Lung (tissue), 12 donors: ENCODE results near the gene ZNF212. TPM values are rescaled to one million over a fixed set of nuclear protein-coding genes. Genes with fewer than 3 reads are reported as not detected.

Experiments
- ATAC-seq: fragments of 200-7000 bp; cut with Tn5 transposase; one replicate; pipeline ENCODE4 v1.9.1; 2020; ENCODE audit warnings: moderate number of reproducible peaks; ENCODE audit not compliant: insufficient read depth, low FRiP score
- DNase-seq, 3 donors: peaks; one replicate each; pipeline ENCODE4 v3.0.0-alpha.2; 2013 to 2017
- H3K27ac ChIP-seq, 2 donors: one replicate each; pipeline ENCODE4 v1.5.1; 2013; ENCODE audit warnings: mild to moderate bottlenecking in 2 of 2, moderate library complexity in 2 of 2, control low read depth in 1 of 2, inconsistent platforms in 1 of 2, low read depth in 1 of 2, low read length in 1 of 2
- H3K27me3 ChIP-seq, 3 donors: one replicate each; pipeline ENCODE4 v1.5.1; 2013; ENCODE audit warnings: low read length in 2 of 3; ENCODE audit not compliant: control insufficient read depth in 3 of 3, insufficient read depth in 3 of 3
- H3K36me3 ChIP-seq, 4 donors: one replicate each; pipeline ENCODE4 v1.5.1; 2013; ENCODE audit warnings: low read length in 4 of 4, mild to moderate bottlenecking in 1 of 4, moderate library complexity in 1 of 4; ENCODE audit not compliant: control insufficient read depth in 4 of 4, insufficient read depth in 4 of 4
- H3K4me1 ChIP-seq, 5 donors: one replicate each; pipeline ENCODE4 v1.5.1; 2013; ENCODE audit warnings: low read length in 5 of 5, mild to moderate bottlenecking in 2 of 5, moderate library complexity in 1 of 5; ENCODE audit not compliant: control insufficient read depth in 5 of 5, insufficient read depth in 5 of 5
- H3K4me3 ChIP-seq: one replicate; pipeline ENCODE4 v1.5.1; 2013; ENCODE audit warnings: mild to moderate bottlenecking, control low read depth, moderate library complexity
- H3K9ac ChIP-seq, 2 donors: one replicate each; pipeline ENCODE4 v1.5.1; 2013; ENCODE audit warnings: low read length in 2 of 2, control low read depth in 1 of 2; ENCODE audit not compliant: insufficient read depth in 1 of 2
- H3K9me3 ChIP-seq, 4 donors: one replicate each; pipeline ENCODE4 v1.5.1; 2013; ENCODE audit warnings: low read length in 3 of 4, mild to moderate bottlenecking in 1 of 4, moderate library complexity in 1 of 4; ENCODE audit not compliant: control insufficient read depth in 4 of 4, insufficient read depth in 3 of 4
- WGBS, 2 donors: extraction: QIAGEN DNeasy Blood & Tissue Kit; methylation state at CpG; one replicate each; pipeline ENCODE4 v1.1.7; 2013; 5-methylcytosine and 5-hydroxymethylcytosine counted together
- polyA plus RNA-seq, 2 donors: library from polyadenylated mRNA; stranded (reverse); fragments of 200-250 nt; gene quantifications; one replicate each; pipeline ENCODE4 v1.2.1, GENCODE V29; 2013
- total RNA-seq, 2 donors: library from RNA; depleted of rRNA in 1 of 2; stranded (reverse); fragments of >200 nt in 1 of 2; gene quantifications; one replicate each; pipeline ENCODE4 v1.2.1, GENCODE V29; 2014 to 2021
- TF ChIP-seq, protein P1 (sequence below): IDR thresholded peaks from 2 replicates; pipeline ENCODE4 v1.5.1; 2012; ENCODE audit warnings: mild to moderate bottlenecking; ENCODE audit errors: control extremely low read depth, extremely low read depth
- donor health status: control.
- donor health status: control.
- donor health status: Bipolar disorder and iron deficiency.
- donor health status: healthy.
- donor health status: DM: yes; HTN: yes; CAD: no.

Gene ZNF212
- total and polyA plus RNA-seq, 4 donors, result 5.7 to 10.2 (median 8.5) TPM

DNA sequence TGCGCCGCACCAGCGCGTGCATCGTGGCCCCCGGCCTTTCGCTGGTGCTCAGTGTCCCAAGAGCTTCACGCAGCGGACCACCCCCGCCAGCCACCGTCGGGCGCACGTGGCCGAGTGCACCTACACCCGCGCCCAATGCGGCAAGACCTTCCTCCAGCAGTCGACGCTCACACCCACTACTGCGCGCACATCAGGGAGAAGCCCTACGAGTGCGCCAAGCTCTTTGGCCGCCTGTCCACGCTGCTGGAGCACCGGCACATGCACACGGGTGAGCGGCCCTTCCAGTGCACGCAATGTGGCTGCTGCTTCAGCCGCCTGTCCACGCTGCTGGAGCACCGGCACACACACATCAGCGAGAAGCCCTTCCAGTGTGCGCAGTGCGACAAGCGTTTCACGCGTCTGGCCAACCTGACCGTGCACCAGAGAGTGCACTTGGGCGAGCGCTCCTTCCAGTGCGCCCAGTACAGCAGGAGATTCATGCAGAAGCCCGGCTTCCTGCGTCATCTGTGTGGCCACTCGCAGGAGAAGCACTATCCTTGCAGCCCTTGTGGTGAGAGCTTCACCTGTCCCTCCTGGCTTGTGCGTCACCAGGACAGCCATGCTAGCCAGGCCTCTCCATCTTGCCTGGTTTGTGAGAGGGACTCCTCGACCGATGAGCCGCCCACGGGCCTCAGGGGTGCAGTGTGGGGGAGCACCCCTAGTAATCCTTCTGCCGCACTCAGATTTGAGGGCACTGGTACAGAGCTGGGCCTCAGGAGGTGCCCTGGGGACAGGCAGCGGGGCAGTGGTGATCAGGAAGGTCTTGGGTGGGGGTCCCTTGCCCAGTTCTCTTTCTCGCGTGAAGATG, 55.4 kb downstream of the ZNF212 start:
- Histone ChIP-seq H3K9ac (no peak overlapping the region), H3K9me3 (peaks cover 0 to 3% (median 0%) of the 10 kb centered on the region in 4 donors), H3K36me3 (peaks cover 0 to 11% (median 4%) of the 10 kb centered on the region in 4 donors), H3K27me3 (no peaks in the 10 kb centered on the region), H3K27ac (no peak overlapping the region), H3K4me3 (no peak overlapping the region), H3K4me1 (no peaks in the 10 kb centered on the region)
- TF ChIP-seq, protein P1, sequence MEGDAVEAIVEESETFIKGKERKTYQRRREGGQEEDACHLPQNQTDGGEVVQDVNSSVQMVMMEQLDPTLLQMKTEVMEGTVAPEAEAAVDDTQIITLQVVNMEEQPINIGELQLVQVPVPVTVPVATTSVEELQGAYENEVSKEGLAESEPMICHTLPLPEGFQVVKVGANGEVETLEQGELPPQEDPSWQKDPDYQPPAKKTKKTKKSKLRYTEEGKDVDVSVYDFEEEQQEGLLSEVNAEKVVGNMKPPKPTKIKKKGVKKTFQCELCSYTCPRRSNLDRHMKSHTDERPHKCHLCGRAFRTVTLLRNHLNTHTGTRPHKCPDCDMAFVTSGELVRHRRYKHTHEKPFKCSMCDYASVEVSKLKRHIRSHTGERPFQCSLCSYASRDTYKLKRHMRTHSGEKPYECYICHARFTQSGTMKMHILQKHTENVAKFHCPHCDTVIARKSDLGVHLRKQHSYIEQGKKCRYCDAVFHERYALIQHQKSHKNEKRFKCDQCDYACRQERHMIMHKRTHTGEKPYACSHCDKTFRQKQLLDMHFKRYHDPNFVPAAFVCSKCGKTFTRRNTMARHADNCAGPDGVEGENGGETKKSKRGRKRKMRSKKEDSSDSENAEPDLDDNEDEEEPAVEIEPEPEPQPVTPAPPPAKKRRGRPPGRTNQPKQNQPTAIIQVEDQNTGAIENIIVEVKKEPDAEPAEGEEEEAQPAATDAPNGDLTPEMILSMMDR, result no peak
- WGBS, 2 donors, result 97 to 98% methylated on average over 55 of the region's 55 CpGs
- ATAC-seq, result no peak
- no peak for DNase-seq

GRCh38 chr7:149295481-149295850, 56.0 kb downstream of the ZNF212 start:
- TF ChIP-seq, protein P1, result no peak
- no peaks in the 10 kb centered on the region for H3K4me1 ChIP-seq
- H3K27ac ChIP-seq, result no peak overlapping the region
- H3K36me3 ChIP-seq, result peaks cover 0 to 11% (median 4%) of the 10 kb centered on the region in 4 donors
- ATAC-seq, result no peak
- no peak for DNase-seq
- H3K9me3 ChIP-seq, result peaks cover 0 to 3% (median 0%) of the 10 kb centered on the region in 4 donors
- no peak overlapping the region for H3K9ac ChIP-seq
- H3K27me3 ChIP-seq, result no peaks in the 10 kb centered on the region
- H3K4me3 ChIP-seq, result no peak overlapping the region
- 95 to 96% methylated on average over 6 of the region's 6 CpGs for WGBS, 2 donors

DNA sequence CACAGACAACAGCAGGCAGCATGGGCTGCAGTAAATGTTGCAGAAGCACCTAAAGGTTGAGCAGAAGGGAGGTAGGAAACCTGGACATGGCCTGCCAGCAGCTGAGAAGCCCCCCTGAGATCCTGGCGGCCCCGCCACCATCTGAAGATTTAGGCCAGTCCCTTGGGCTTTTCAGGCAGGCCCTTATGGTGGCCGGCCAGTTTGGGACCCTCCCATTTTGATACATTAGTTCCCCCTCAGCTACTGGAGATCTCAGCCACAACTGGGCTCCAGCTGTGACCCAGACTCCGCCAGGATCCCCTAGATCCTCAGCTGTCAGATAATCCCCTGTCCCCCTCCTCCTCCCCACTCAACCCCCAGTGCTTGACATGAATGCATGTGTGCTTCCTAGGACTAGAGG, 56.9 kb downstream of the ZNF212 start:
- 93 to 100% methylated on average over 4 of the region's 4 CpGs for WGBS, 2 donors

More for the DNA sequence above, 56.9 kb downstream of the ZNF212 start:
- ATAC-seq, result no peak
- no peak overlapping the region for H3K4me3 ChIP-seq
- H3K4me1 ChIP-seq, result no peaks in the 10 kb centered on the region
- no peak overlapping the region for H3K9ac ChIP-seq
- TF ChIP-seq, protein P1, result no peak
- no peak for DNase-seq
- H3K9me3 ChIP-seq, result peaks cover 0 to 3% (median 0%) of the 10 kb centered on the region in 4 donors
- H3K36me3 ChIP-seq, result peaks cover 0 to 11% (median 4%) of the 10 kb centered on the region in 4 donors
- no peak overlapping the region for H3K27ac ChIP-seq
- H3K27me3 ChIP-seq, result no peaks in the 10 kb centered on the region
